Measurements from ENCODE around the gene SHC1. TPM values are rescaled to one million over a fixed set of nuclear protein-coding genes. Genes with fewer than 3 reads are reported as not detected.

The SHC1 gene
- total RNA-seq, 1 donor from 2014 or later: 43.3 TPM

GRCh38 chr1:155017041-155017945 lies 46.7 kb upstream of the SHC1 start:
- Mint-ChIP-seq H3K36me3 (ENCODE audit: insufficient read depth) (peaks cover 3% of the 10 kb centered on the region), H3K4me3 (ENCODE audit: low read depth) (peak overlapping the region; percentile 35), H3K4me1 (ENCODE audit: low read depth) (peaks cover 2% of the 10 kb centered on the region), H3K27ac (peak overlapping the region; percentile 90), H3K27me3 (no peaks in the 10 kb centered on the region), H3K9me3 (ENCODE audit: low read depth) (no peaks in the 10 kb centered on the region)
- DNase-seq (ENCODE audit: low spot score, unreplicated experiment): peak; percentile 84
- peak; percentile 99 for TF ChIP-seq CTCF (IDR thresholded peaks at IDR 0.05; ENCODE audit: unreplicated experiment)

- Mint-ChIP-seq H3K36me3 (ENCODE audit: insufficient read depth) (peaks cover 3% of the 10 kb centered on the region), H3K4me1 (ENCODE audit: low read depth) (peaks cover 2% of the 10 kb centered on the region), H3K27ac (peak overlapping the region; percentile 24), H3K4me3 (ENCODE audit: low read depth) (no peak overlapping the region), H3K27me3 (no peaks in the 10 kb centered on the region), H3K9me3 (ENCODE audit: low read depth) (no peaks in the 10 kb centered on the region)
- no peak for TF ChIP-seq CTCF (IDR thresholded peaks at IDR 0.05; ENCODE audit: unreplicated experiment)
- DNase-seq (ENCODE audit: low spot score, unreplicated experiment): no peak
Observed at GRCh38 chr1:155016231-155016831, 45.8 kb upstream of the SHC1 start.

- no peak overlapping the region for H3K4me3 Mint-ChIP-seq (ENCODE audit: low read depth)
Observed at GRCh38 chr1:155015527-155016230, 45.1 kb upstream of the SHC1 start.

GRCh38 chr1:155014709-155015508 lies 44.4 kb upstream of the SHC1 start:
- TF ChIP-seq CTCF (IDR thresholded peaks at IDR 0.05; ENCODE audit: unreplicated experiment): no peak
- Mint-ChIP-seq H3K36me3 (ENCODE audit: insufficient read depth) (peaks cover 3% of the 10 kb centered on the region), H3K27ac (no peak overlapping the region), H3K9me3 (ENCODE audit: low read depth) (no peaks in the 10 kb centered on the region), H3K4me3 (ENCODE audit: low read depth) (no peak overlapping the region), H3K4me1 (ENCODE audit: low read depth) (peaks cover 2% of the 10 kb centered on the region), H3K27me3 (no peaks in the 10 kb centered on the region)
- DNase-seq (ENCODE audit: low spot score, unreplicated experiment): no peak

More at GRCh38 chr1:155015527-155016230, 45.1 kb upstream of the SHC1 start:
- Mint-ChIP-seq H3K9me3 (ENCODE audit: low read depth) (no peaks in the 10 kb centered on the region), H3K27me3 (no peaks in the 10 kb centered on the region), H3K36me3 (ENCODE audit: insufficient read depth) (peaks cover 3% of the 10 kb centered on the region), H3K27ac (peak overlapping the region; percentile 24), H3K4me1 (ENCODE audit: low read depth) (peaks cover 2% of the 10 kb centered on the region)
- no peak for TF ChIP-seq CTCF (IDR thresholded peaks at IDR 0.05; ENCODE audit: unreplicated experiment)
- no peak for DNase-seq (ENCODE audit: low spot score, unreplicated experiment)
